D721Med (cell line): ENCODE results near the gene IL12A.

Source experiments
- DNase-seq: peaks from one replicate; pipeline ENCODE4 v3.0.0; 2011; ENCODE audit warnings: low spot score; ENCODE audit not compliant: insufficient read length
- FAIRE-seq: peaks from 2 replicates; lab custom pipeline; 2011; peaks lifted over from hg19 to GRCh38; lab: Jason Lieb, UNC
- TF ChIP-seq, protein P1 (sequence below): IDR thresholded peaks from 2 replicates; pipeline ENCODE4 v1.5.1; 2012; ENCODE audit warnings: mild to moderate bottlenecking, control low read depth; ENCODE audit not compliant: insufficient read depth; ENCODE audit errors: missing control alignments

Gene IL12A

DNA sequence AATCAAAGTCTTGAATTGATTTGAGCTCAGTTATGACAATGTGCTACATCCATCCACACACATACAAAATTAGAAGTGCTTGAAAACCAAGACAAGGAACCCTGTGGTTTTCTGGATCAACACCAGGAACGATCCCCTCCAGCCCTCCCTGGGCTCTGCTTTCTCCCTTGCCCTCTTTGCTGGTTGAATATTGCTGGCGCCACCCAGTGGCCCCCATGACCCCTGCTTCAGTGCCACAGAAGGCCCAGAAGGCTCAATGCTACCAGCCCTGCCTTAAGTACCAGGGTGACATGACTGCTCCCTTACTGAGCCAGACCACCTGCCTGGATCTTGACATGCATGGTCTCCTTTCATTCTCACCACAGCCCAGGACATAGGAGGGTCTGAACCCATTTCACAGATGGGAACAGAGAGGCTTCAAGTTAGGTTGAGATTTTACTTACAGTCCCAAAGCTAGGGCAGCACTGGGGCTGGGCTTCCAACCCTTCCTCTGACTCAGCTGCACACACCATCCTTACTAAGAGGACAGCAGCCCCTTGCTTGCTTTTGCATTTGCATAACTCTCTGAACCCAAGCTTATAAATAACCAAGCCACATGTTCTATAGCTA is 15.0 kb downstream of the IL12A start:
- DNase-seq: no peak
- TF ChIP-seq, protein P1, sequence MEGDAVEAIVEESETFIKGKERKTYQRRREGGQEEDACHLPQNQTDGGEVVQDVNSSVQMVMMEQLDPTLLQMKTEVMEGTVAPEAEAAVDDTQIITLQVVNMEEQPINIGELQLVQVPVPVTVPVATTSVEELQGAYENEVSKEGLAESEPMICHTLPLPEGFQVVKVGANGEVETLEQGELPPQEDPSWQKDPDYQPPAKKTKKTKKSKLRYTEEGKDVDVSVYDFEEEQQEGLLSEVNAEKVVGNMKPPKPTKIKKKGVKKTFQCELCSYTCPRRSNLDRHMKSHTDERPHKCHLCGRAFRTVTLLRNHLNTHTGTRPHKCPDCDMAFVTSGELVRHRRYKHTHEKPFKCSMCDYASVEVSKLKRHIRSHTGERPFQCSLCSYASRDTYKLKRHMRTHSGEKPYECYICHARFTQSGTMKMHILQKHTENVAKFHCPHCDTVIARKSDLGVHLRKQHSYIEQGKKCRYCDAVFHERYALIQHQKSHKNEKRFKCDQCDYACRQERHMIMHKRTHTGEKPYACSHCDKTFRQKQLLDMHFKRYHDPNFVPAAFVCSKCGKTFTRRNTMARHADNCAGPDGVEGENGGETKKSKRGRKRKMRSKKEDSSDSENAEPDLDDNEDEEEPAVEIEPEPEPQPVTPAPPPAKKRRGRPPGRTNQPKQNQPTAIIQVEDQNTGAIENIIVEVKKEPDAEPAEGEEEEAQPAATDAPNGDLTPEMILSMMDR: peak; percentile 62
- no peak for FAIRE-seq

DNA sequence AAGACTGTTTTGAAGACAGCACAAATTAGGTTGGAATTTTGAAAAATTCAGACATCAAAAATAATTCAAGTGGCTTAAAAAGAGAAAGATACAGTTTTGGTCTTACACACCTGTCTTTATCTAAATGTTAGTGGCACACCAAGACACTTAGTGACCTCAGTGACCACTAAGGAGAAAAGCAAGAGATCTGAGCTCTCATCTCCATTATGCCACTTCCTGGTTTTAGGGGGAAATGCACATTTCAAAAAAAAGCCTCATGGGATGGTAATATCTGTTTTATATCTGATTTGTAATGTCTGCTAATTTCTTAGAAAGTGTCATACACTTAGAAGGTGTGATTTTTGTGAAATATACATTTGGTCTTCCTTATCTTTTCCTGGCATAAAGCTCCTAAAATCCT is 16.4 kb downstream of the IL12A start:
- DNase-seq: no peak
- no peak for FAIRE-seq
- TF ChIP-seq, protein P1: no peak

DNA sequence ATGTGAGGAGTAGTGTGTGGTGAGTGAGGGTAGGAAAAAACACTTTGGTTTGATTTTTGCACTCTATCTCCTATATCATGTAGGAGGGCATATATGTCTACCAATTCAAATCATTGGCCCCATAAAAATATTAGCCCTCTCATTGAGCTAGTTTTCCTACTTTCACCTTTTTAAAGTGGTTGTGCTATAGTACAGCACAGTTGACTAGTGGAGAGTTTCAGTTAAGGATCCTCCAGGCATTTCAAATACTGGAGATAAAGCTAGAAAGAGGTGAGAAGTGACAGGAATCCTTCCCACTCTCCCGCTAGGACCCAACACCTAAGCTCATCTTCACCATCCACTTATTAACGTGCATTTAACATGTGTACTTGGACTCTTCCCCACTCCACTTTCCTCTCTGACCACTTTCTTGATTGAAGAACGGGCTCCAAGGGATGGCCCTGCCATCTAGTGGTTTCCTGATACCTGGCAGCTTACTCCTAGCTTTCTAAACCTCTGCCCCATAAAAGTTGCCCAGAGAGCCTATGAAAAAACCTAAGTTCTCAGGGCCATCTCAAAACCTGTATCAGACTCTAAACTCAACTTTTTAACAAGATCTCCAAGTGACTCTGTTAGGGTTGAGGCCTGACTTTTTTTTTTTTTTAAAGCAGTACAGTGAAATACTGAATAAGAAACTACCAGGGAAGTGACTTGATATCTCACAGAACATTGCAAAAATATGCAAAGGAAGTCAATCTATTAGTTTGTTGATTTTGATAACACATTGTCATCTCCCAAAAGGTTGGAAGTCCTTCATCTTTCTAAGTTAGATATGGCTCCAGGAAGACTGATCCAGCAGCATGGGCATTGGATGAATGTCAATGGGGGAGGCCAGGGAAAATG is 17.9 kb downstream of the IL12A start:
- TF ChIP-seq, protein P1: peak; percentile 92

DNA sequence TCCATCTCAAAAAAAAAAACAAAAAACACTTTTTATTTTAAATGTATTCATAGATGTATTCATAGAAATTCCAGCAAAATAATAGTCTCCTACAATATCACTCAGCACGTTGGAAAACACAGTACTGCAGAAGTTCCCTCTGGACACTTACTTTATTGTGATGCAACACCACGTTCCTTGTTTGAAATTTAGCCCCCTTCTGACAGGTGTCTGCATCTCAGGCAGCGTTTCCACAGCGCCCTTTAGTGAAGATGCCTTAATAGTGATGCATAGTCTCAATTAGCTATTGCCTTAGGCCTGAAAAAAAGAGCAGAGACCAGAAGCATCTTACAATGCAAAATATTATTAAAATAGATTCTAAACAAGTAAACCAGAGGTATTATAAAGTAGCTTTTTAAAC is 20.3 kb downstream of the IL12A start:
- DNase-seq (no peak), FAIRE-seq (no peak)

More for the DNA sequence above, 17.9 kb downstream of the IL12A start:
- FAIRE-seq (no peak), DNase-seq (no peak)

DNA sequence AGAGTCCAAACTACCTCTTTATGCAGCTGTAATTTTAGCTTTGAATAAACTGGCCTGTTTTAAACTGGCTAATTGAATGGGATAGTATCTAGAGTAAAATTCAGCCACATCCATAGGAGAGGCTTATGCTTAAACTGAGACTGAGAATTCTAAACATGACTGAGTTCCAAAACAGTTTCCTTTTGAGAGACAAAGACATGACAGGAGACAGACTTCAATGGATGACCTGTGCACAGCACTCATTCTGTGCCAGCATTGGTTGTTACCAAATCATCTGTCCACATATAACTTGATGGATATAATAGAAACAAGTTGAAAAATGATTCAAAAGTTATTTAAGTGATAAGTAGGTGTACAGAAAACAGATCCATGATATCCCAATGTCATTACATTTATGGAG is 20.9 kb downstream of the IL12A start:
- no peak for DNase-seq
- FAIRE-seq: no peak
- TF ChIP-seq, protein P1: no peak

More for the DNA sequence above, 20.3 kb downstream of the IL12A start:
- TF ChIP-seq, protein P1: no peak

DNA sequence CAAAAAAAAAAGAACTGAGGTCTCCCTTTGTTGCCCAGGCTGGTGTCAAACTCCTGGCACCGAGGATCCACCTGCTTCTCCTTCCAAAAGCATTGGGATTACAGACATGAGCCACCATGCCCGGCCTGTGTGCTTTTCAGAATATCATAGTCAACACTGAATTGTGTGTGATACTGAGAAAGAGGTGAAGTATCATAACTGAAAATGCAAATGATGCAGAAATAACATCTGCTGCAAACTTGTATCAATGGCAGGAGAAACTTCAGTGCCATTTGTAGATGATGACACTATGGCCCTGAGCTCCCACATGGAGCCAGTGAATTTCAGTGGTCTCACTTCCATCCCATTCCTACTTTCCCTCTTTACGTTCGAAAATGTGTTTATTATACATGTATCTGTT is 21.9 kb downstream of the IL12A start:
- TF ChIP-seq, protein P1: no peak
- no peak for FAIRE-seq
- DNase-seq: no peak

DNA sequence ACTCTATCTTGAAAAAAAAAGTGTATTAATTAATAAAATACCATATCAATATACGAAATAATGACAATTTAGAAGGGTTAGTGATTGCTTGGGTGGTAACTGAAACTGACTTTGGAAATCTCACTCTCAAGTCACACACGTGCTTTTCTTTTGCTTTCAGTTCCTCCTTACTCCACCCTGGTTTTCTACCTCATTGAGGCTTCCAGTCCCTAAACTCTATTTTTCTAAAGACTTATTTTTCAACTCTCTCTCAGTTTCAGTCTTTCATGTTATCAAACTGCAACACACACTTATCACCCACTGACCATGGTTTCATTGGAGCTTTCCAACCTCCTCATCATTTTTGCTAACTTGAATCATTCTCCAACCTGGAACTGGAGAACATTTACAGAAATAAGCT is 23.5 kb downstream of the IL12A start:
- DNase-seq (no peak), FAIRE-seq (no peak)
- TF ChIP-seq, protein P1: no peak
